ENCODE measurements around the gene SURF4.
"Not testable (repeated sequence)": the region's sequence is repeated elsewhere in the genome, so short reads cannot be mapped to it uniquely, and the experiment has no call there.

The SURF4 gene

DNA sequence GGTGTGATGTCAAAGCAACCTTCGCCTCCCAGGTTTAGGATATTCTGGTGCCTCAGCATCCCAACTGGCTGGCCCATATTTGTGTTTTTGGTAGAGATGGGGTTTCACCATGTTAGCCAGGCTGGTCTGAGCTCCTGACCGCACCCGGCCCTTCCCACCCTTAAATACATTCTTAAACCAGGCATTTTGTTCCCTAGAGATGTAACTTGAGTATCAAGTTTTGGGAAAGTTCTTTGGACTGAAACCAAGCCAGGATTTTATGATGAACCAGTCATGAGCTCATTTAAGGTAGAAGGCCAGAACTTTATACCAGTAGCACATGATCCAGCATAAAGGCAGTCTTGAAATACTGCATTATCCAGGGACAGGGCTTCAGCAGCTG, 24.3 kb downstream of the SURF4 start:
- no peak for DNase-seq

DNA sequence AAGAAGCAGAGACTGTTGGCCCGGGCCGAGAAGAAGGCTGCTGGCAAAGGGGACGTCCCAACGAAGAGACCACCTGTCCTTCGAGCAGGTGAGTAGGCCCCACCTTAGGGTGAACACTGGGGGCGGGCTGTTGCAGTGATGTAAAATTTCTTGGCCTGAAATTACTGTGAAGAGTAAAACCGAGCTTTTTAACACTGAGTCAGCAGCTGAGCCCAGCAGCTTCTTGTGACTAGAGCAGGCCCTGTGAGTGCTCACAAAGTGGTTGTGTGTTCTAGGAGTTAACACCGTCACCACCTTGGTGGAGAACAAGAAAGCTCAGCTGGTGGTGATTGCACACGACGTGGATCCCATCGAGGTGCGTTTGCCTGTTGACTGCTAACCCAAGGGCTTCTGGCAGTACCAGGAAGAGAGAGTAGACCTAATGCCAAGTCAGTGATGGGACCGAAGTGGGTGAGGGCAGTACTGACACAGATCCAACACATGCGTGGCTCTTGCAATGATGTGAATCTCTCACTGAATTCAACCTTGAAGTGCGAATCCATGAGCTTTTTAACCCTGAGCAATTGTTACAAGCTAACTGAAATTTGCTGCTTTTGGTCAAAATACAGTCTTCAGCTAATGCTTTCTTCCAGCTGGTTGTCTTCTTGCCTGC, 25.8 kb downstream of the SURF4 start:
- no peak for DNase-seq

DNA sequence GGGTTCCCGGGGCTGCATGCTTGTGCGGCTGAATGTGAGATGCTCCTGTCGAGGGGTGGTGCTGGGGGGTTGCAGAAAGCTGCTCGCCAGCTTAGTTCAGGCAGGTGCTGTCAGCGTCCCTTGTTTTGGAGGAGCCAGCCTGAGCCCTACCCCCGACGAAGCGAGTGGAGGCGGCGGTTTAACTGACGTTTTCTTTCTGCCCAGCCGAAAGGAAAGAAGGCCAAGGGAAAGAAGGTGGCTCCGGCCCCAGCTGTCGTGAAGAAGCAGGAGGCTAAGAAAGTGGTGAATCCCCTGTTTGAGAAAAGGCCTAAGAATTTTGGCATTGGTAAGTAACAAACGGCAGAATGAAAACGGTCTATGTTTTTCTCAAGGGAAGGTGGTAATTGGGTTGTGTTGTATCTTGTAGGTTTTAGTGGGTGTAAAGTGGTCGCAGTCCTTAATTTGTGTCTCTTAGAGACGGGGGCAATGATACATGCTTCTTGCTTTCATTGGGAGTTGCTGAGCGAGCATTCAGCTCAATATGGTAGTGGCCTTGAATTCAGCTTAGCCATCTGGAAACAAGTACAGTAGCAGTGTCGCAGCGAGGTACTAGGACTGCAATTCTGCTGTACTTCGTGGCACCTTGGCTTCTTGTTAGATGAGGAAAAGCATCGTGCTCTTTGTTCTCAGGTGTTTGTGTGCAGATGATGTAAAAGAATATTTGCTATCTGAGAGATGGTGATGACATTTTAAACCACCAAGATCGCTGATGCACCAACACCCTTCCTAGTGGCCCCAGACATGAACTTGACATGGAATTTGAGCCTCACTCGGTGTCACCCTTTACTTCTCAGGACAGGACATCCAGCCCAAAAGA, 26.9 kb downstream of the SURF4 start:
- no peak for DNase-seq

DNA sequence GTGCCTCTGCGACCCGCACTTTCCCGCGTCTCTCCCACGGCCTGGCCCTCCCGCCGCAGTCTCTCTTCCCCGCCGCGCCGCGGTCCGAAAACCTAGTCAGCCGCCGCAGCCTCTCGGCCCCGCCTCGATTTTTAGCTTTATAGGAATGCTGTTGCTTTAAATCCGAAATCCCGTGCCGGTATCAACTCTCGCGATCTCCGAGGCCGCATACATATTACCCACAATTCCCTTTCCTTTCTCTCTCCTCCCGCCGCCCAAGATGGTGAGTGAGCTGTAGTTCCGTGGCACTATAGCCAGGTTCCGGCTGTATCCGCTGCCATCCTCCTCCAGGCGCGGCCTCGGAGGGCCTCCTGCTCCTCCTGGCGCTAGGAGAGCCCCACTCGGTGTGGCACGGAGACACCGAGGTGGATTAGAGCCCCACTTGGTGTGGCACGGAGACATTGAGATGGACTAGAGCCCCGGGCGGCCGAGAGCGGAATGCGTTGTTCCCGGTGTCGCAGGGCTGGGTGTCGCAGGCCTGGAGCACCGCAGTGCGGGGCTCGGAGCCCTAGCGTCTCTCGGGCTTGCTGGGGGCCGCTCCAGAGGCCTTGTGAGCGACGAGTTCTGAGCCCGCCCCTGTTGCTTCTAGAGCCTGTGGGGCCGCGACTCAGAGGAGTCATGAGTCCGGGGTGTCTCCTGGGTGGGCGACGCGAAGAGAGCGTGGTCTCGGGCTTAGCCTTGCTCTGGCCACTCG, 27.7 kb downstream of the SURF4 start, which contains the start of the genes MED22 and RPL7A:
TSS of gene MED22 (minus strand) at position 147 of the 733 bp plus-strand sequence. CDS start 1,469 bp downstream, outside the sequence.
TSS of gene RPL7A (plus strand) at position 234 of the 733 bp plus-strand sequence. CDS start at position 260, 26 bp downstream.
- peak; percentile 85 for DNase-seq

DNA sequence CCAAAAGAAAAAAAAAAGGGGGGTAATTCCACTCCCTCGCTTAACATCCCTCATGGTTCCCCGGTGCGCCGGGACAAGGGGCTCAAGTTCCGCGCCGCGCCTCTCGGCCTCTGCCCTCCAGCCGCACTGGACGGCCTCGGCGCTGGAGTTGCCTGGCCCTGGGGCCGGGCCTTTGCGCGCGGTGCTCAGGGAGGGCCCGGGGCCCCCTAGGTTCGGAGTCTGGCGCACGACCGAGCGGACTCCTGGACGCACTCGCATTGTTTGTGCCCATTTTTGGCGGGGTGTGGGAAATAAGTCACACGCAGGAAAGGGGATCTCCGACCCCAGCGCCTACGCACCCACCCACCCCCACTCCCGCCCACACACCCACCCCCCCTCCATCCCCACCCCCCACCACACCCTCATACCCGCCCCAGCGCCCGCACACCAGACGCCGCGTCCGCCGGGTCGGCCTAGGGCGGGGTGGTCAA, 28.3 kb downstream of the SURF4 start:
- no peak for DNase-seq

DNA sequence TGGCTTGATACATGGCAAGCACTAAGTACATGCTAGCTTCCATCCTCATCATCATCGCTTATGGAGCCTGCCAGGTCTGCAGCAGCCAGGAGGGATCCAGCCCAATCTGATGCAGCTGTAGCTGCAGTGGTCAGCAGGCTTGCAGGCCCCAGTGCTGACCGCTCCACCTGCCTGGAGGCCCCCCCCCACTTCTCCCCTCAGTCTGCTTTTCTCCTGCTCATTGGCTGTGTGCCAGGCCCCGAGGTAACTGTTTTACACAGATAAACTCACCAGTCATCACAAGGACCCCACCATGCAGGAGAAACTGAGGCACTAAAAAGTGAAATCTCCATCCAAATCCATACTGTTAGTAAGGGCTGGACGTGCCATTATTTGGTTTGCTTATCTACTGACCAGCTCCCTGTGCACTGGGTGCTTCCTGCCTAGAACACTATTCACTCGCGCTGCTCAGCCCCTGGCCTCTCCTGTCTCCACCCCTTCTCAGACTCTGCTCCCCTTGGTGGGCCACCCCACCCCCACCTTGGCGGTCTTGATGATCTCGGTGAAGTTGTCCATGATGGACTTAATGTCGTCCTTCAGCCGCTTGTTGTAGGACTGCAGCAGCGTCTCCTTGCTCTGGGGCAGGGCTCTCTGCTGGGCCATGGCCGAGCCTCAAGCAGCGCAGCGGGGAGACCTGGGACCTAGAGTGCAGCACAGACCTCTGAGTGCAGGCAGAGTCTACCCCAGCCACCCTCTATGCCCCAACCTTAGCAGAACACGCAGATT, 29.7 kb downstream of the SURF4 start:
- DNase-seq: no peak

DNA sequence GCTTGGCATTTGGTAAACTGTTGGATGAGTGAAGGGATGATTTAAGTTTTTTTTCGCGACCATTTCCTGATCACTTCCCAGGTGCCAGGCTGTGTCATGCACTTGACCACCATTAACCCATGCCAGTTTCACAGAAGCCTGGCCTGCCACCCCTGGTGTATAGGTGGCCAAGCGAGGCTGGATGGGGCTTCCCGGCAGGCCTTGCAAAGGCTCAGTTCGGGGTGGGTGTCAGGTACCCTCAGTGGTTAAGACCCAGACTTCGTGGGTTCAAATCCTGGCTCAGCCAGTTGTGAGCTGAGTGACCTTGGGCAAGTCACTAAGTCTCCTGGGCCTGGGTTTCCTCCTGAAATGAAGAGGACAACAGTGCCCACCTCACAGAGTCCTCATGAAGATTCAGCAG, 30.3 kb downstream of the SURF4 start:
- no peak for DNase-seq

DNA sequence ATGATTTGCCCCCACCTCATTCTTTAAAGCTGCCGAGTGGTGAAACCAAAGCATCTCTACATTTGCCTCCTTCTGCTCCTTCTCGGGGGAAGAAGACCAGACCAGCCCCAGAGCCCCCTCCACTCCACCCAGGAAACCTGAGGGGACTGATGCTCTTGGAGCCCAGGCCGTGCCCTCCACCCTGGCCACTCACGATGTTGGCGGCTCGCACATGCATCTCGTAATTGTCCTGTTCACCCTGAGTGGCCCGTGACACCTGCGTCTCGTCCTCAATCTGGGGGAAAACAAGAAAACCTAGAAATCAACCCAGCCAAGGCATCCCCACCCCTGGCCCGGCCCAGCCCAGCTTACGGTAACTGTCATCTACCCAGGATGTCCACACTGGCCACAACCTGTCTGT, 30.9 kb downstream of the SURF4 start:
- no peak for DNase-seq

DNA sequence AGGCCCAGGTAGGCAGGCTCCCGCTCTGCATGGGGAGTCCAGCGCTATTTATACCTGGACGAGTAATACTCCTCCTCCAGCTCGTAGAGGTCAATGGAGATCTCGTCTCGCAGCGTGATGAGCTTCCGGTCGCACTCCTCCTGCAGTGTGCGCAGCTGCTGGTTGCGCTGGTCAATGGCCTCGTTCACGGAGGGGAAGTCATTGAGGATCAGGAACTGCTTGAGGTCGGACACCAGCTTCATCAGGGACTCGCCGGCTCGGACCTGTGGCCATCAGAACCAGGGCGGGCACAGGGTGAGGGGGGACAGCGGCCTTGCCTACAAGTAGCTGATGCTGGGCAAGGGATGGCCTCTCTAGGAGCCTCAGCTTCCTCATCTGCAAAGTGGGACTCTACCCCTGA, 31.8 kb downstream of the SURF4 start:
- no peak for DNase-seq

DNA sequence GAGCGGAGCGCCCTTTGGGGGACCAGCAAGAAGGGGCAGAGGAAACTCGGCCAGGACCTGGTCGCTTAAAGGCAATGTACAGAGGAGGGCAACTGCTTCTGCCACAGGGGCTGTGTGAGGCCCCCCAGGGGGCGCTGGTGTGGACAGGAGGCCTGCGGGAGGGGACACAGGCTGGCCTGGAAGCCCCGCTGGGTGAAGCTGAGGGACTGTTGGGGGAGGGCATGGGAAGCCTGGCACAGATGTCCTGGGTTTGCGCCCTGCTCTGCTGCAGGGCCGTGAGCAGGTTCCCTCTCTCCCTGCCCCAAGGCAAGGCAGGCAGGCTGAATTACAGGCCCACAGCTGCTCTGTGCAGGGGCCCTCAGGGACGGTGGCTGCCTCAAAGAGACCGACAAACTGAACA, 33.3 kb downstream of the SURF4 start:
- no peak for DNase-seq

DNA sequence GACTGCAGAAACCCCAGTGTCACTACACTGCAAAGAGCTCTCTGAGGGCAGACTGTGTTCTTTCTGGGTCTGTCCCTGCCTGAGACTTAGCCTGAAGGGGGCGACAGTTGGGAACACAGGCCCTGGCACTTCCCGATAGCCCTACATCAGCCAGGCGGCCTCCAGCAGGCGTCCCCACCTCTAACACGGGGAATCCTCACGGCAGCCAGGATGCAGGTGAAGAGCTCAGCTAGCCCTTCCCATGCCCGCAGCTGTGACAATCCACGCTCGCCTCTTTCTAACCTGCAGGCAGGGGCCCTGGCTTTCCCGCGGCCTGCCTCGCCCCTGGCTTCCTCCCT, 33.8 kb downstream of the SURF4 start:
- DNase-seq: no peak

DNA sequence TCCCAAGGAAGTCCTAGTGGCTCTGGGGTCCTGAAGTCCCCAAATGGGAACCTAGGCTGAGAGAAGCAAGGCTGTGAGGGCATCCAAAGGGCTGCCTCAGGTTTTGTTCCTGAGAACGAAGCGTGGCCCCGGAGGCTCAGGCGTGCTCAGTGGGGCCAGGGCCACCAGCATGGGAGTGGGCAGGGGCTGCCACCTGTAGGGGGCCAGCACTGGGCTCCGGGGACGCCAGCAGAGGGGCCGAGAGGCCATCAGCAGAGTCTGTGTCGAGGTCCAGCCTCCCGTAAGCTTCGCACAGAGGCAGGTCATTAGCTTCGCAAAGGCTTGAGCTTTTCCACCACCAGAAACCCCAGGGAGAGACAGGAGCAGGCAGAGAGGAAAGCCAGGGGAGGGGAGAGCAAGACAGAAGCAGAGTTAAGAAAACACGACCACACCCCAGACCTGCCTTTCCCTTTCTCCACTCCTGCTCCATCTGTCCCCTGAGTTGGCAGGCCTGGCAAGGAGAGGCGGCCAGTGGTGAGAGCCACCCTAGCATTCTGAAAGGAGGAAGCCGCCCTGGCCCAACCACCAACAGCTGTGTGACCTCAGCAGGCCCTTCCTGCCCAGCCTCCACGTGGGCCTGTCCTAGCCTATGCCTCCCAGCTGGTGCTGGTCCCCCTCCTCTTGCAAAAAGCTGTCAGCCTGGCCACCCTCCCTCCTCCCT, 34.3 kb downstream of the SURF4 start:
- no peak for DNase-seq

DNA sequence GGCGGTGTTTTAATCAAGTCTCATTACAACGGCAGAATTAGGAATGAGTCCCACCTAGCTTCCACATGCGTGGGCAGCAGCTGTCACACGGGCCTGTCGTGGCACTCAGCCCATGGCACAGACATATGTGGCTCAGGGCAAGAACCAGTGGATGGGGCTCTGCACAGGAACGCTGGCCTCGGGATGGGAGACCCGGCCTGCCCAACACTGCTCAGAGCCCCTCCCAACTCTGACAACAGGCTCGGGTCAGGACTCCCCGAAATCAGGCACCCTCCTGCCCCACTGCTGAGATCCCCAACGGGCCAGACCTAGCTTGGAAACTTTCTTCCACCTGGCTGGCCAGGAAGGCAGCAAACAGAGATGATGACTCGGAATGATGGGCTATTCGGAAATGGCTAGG, 34.9 kb downstream of the SURF4 start:
- DNase-seq: no peak

DNA sequence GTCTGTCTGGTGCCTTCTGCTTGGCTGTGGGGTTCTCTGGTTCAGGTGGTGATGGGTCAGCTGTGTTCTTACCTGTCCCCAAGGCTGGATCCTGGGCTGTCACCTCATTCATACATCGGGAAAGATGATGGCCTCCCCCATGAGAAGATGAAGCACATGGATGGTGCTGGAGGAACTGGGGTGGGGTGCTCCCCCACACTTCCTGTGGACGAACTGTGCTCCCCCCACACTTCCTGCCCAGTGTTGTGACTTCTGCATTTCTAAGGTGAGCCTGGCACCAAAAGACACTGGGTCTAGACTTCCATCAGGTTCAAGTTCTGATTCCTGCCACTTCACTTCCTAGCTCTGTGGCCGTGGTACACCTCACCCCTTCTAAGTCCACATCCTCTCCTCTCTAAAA, 35.6 kb downstream of the SURF4 start:
- DNase-seq: no peak

DNA sequence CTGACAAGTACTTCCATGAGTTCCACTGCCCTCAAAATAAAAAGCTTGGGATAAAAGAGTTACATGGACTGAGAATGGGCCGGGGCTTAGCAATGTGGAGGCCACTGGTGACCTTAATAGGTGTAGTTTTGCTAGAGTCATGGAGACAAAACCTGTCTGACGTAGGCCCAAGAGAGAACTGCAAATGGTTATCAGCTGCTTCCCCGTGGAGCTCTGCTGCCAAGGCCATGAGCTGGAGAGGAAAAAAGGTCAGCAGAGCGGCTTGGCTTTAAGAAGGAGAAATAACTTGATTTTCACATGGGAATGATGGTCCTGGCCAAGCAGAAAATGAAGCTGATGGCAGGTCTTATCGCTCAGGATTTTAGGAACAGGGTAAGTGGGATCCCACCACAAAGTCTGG, 36.2 kb downstream of the SURF4 start:
- DNase-seq: no peak

DNA sequence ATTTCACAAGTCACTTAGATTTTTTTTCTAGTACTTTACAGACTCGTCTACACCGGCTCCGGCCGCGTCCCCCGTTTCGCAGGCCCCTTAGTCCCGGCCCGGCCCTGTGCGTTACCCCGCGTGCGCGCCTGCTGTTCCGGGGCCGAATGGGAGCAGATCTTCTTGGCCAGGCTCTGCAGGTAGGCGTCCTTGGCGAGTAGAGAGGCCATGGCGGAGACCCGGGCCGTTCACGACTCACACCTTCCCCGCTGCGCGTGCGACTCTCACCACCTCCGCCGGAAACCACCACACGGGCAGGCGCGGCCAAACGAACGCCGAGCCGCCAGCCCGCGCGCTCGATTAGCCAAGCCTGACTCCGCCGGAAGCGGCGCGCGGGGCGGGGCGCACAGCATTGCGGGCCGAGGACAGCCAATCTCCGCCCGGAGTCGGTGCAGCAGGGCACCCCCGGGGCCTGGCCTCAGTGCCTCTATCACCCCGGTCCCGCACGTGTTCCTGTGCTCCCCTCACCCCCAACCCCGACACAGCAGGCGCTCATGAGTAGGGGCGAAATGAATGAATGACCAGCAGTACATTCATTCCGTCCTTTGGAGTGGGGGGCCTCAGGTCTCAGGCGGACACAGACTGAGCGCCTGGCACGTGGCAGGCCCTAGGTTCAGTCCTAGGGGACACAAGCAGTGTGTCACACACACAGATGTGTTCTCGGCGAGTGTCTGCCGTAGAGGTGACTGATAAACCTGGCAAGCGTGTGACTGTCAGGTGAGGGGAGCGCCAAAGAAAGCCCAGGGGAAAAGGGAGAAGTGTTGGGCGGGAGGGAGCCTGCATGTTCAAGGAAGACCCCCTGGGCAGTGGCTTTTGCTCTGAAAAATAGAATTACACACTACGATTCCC, 39.7 kb downstream of the SURF4 start, which contains the start of gene SURF6:
TSS of gene SURF6 (minus strand) at position 265 of the 888 bp plus-strand sequence. CDS start at position 209, 56 bp downstream.
- peak; percentile 74 for DNase-seq

DNA sequence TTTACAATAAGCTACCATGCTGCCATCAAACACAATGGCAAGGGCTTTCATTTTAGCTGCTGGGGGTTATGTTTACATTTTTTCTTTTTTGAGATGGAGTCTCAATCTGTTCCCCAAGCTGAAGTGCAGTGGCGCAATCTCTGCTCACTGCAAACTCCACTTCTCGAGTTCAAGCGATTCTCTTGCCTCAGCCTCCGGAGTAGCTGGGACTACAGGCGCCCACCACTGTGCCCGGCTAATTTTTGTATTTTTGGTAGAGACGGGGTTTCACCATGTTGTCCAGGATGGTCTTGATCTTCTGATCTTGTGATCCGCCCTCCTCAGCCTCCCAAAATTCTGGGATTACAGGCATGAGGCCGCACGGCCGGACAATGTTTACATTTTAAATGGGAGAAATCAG, 41.0 kb downstream of the SURF4 start:
- DNase-seq: not testable (repeated sequence)

DNA sequence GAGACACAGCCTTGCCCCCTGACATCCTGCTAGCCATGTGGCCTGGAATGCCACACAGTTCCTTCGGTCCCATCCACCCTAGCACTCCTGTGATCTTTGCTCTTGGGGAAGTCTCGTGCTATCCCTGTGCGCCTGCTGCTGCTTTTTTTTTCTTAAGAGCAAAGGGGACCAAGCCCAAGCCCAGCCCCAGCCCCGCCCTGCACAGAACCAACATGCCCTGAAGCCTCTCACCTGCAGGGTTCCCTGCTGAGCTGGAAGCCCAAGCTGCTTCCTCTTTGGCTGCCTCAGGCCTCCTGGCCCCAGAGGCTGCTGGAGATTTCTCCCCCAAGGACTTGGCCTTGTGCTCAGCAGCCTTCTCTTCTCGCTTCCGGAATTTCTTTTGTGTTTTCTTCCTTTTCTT, 41.7 kb downstream of the SURF4 start:
- DNase-seq: no peak

DNA sequence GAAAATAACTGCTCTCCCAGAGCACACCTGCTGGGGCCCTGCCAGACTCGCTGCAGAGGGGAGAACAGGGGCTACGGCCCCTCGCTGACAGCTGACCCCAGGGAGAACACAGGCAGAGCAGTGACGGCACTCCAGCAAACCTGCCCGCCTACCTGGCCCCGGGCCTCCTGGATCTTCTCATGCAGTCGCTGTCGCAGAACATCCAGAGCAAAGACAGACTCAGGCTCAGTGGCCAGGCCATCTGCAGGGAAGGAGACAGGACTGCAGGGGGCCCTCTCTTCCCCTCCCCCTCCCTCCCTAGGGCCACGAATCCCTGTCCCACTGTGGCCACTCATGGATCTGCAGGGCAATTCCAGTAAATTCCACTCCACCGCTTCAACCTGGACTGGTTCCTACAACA, 42.3 kb downstream of the SURF4 start:
- DNase-seq: no peak

DNA sequence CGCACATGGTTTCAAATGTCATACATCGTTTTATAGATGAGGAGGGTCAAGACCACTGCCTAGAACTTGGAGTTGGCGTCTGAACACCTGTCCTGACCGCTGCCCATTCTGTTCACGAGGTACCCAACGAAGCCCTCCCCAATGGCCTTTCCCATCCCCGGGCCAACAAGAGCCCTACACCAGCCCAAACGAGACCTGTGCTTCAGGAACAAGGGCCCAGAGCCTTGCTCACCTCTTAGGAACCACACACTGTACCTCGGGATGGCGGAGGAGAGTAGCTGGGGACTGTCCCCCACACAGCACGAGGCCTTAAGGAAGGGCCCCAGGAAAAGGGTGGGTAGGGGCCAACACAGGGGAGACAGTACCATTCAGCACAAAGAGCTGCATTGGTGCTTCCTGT, 42.8 kb downstream of the SURF4 start:
- no peak for DNase-seq

DNA sequence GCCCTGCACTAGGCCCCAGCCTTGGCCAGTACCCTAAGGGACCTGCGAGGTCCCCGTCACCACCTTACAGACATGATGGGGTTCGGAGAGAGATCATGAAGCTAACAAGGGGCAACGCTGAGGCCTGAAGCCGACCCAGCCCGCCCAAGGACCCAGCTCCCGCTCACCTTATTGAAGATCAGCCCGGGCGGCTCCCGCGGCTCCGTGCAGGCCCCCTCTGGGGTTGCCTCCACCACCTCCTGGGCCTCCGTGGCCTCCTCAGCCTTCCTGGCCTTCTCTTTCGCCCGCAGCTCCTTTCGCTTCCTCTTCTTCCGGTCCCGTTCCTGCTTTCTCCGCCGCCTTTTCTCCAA, 43.5 kb downstream of the SURF4 start:
- no peak for DNase-seq
